Measurements from ENCODE around the gene ATRN. TPM values are rescaled to one million over a fixed set of nuclear protein-coding genes. Genes with fewer than 3 reads are reported as not detected.

ATRN gene
- total RNA-seq, 1 donor from 2014 or later: 21.4 TPM

- Histone ChIP-seq H3K9me3 (ENCODE audit: control insufficient read depth in 3 of 3, low read length in 3 of 3) (no peaks in the 10 kb centered on the region), H3K4me1 (ENCODE audit: control insufficient read depth in 3 of 3, insufficient read depth in 3 of 3, low read length in 3 of 3) (peaks cover 0 to 2% (median 0%) of the 10 kb centered on the region in 3 donors), H3K27me3 (ENCODE audit: control insufficient read depth in 3 of 3, insufficient read depth in 3 of 3, low read length in 3 of 3) (no peaks in the 10 kb centered on the region), H3K27ac (ENCODE audit: low read depth, low read length) (no peak overlapping the region), H3K36me3 (ENCODE audit: control insufficient read depth in 3 of 3, insufficient read depth in 3 of 3, low read length in 3 of 3) (peaks cover 6 to 19% (median 12%) of the 10 kb centered on the region in 3 donors), H3K9ac (ENCODE audit: low read depth in 1 of 3, low read length in 3 of 3) (no peak overlapping the region), H3K4me3 (ENCODE audit: low read length in 3 of 3) (no peak overlapping the region)
Measured at GRCh38 chr20:3629893-3630292, 159.1 kb downstream of the ATRN start.

- Histone ChIP-seq H3K9ac (ENCODE audit: low read depth in 1 of 3, low read length in 3 of 3) (no peak overlapping the region), H3K36me3 (ENCODE audit: control insufficient read depth in 3 of 3, insufficient read depth in 3 of 3, low read length in 3 of 3) (peaks cover 6 to 19% (median 12%) of the 10 kb centered on the region in 3 donors), H3K27ac (ENCODE audit: low read depth, low read length) (no peak overlapping the region)
Measured at GRCh38 chr20:3630429-3630828, 159.6 kb downstream of the ATRN start.

GRCh38 chr20:3631534-3631933 lies 160.7 kb downstream of the ATRN start:
- Histone ChIP-seq H3K9ac (ENCODE audit: low read depth in 1 of 3, low read length in 3 of 3) (no peak overlapping the region), H3K27me3 (ENCODE audit: control insufficient read depth in 3 of 3, insufficient read depth in 3 of 3, low read length in 3 of 3) (no peaks in the 10 kb centered on the region), H3K27ac (ENCODE audit: low read depth, low read length) (no peak overlapping the region), H3K9me3 (ENCODE audit: control insufficient read depth in 3 of 3, low read length in 3 of 3) (no peaks in the 10 kb centered on the region), H3K4me1 (ENCODE audit: control insufficient read depth in 3 of 3, insufficient read depth in 3 of 3, low read length in 3 of 3) (peaks cover 0 to 2% (median 0%) of the 10 kb centered on the region in 3 donors), H3K4me3 (ENCODE audit: low read length in 3 of 3) (no peak overlapping the region), H3K36me3 (ENCODE audit: control insufficient read depth in 3 of 3, insufficient read depth in 3 of 3, low read length in 3 of 3) (peaks cover 6 to 19% (median 12%) of the 10 kb centered on the region in 3 donors)

More at GRCh38 chr20:3630429-3630828, 159.6 kb downstream of the ATRN start:
- Histone ChIP-seq H3K27me3 (ENCODE audit: control insufficient read depth in 3 of 3, insufficient read depth in 3 of 3, low read length in 3 of 3) (no peaks in the 10 kb centered on the region), H3K4me3 (ENCODE audit: low read length in 3 of 3) (no peak overlapping the region), H3K4me1 (ENCODE audit: control insufficient read depth in 3 of 3, insufficient read depth in 3 of 3, low read length in 3 of 3) (peaks cover 0 to 2% (median 0%) of the 10 kb centered on the region in 3 donors), H3K9me3 (ENCODE audit: control insufficient read depth in 3 of 3, low read length in 3 of 3) (no peaks in the 10 kb centered on the region)

- H3K9me3 ChIP-seq (ENCODE audit: control insufficient read depth in 3 of 3, low read length in 3 of 3): no peaks in the 10 kb centered on the region
- H3K36me3 ChIP-seq (ENCODE audit: control insufficient read depth in 3 of 3, insufficient read depth in 3 of 3, low read length in 3 of 3): peaks cover 6 to 19% (median 12%) of the 10 kb centered on the region in 3 donors
- peaks cover 0 to 2% (median 0%) of the 10 kb centered on the region in 3 donors for H3K4me1 ChIP-seq (ENCODE audit: control insufficient read depth in 3 of 3, insufficient read depth in 3 of 3, low read length in 3 of 3)
- no peak overlapping the region for H3K27ac ChIP-seq (ENCODE audit: low read depth, low read length)
- no peak overlapping the region for H3K4me3 ChIP-seq (ENCODE audit: low read length in 3 of 3)
- H3K27me3 ChIP-seq (ENCODE audit: control insufficient read depth in 3 of 3, insufficient read depth in 3 of 3, low read length in 3 of 3): no peaks in the 10 kb centered on the region
- H3K9ac ChIP-seq (ENCODE audit: low read depth in 1 of 3, low read length in 3 of 3): no peak overlapping the region
Measured at GRCh38 chr20:3632311-3633004, 161.6 kb downstream of the ATRN start.

- Histone ChIP-seq H3K9ac (ENCODE audit: low read depth in 1 of 3, low read length in 3 of 3) (no peak overlapping the region), H3K27me3 (ENCODE audit: control insufficient read depth in 3 of 3, insufficient read depth in 3 of 3, low read length in 3 of 3) (no peaks in the 10 kb centered on the region), H3K9me3 (ENCODE audit: control insufficient read depth in 3 of 3, low read length in 3 of 3) (no peaks in the 10 kb centered on the region), H3K4me3 (ENCODE audit: low read length in 3 of 3) (no peak overlapping the region), H3K27ac (ENCODE audit: low read depth, low read length) (no peak overlapping the region), H3K4me1 (ENCODE audit: control insufficient read depth in 3 of 3, insufficient read depth in 3 of 3, low read length in 3 of 3) (peaks cover 0 to 2% (median 0%) of the 10 kb centered on the region in 3 donors), H3K36me3 (ENCODE audit: control insufficient read depth in 3 of 3, insufficient read depth in 3 of 3, low read length in 3 of 3) (peaks cover 5 to 16% (median 6%) of the 10 kb centered on the region in 3 donors)
Measured at GRCh38 chr20:3633913-3634478, 163.2 kb downstream of the ATRN start.

- H3K9ac ChIP-seq (ENCODE audit: low read depth in 1 of 3, low read length in 3 of 3): no peak overlapping the region
- no peaks in the 10 kb centered on the region for H3K27me3 ChIP-seq (ENCODE audit: control insufficient read depth in 3 of 3, insufficient read depth in 3 of 3, low read length in 3 of 3)
- peaks cover under 1 to 9% (median 3%) of the 10 kb centered on the region in 3 donors for H3K36me3 ChIP-seq (ENCODE audit: control insufficient read depth in 3 of 3, insufficient read depth in 3 of 3, low read length in 3 of 3)
- peaks cover 0 to 2% (median 0%) of the 10 kb centered on the region in 3 donors for H3K4me1 ChIP-seq (ENCODE audit: control insufficient read depth in 3 of 3, insufficient read depth in 3 of 3, low read length in 3 of 3)
- H3K27ac ChIP-seq (ENCODE audit: low read depth, low read length): no peak overlapping the region
- H3K9me3 ChIP-seq (ENCODE audit: control insufficient read depth in 3 of 3, low read length in 3 of 3): no peaks in the 10 kb centered on the region
- H3K4me3 ChIP-seq (ENCODE audit: low read length in 3 of 3): no peak overlapping the region
Measured at GRCh38 chr20:3635346-3635745, 164.5 kb downstream of the ATRN start.

- Histone ChIP-seq H3K4me1 (ENCODE audit: control insufficient read depth in 3 of 3, insufficient read depth in 3 of 3, low read length in 3 of 3) (no peaks in the 10 kb centered on the region), H3K4me3 (ENCODE audit: low read length in 3 of 3) (no peak overlapping the region), H3K9ac (ENCODE audit: low read depth in 1 of 3, low read length in 3 of 3) (no peak overlapping the region), H3K9me3 (ENCODE audit: control insufficient read depth in 3 of 3, low read length in 3 of 3) (no peaks in the 10 kb centered on the region), H3K36me3 (ENCODE audit: control insufficient read depth in 3 of 3, insufficient read depth in 3 of 3, low read length in 3 of 3) (peaks cover 16 to 29% (median 23%) of the 10 kb centered on the region in 3 donors), H3K27ac (ENCODE audit: low read depth, low read length) (no peak overlapping the region), H3K27me3 (ENCODE audit: control insufficient read depth in 3 of 3, insufficient read depth in 3 of 3, low read length in 3 of 3) (no peaks in the 10 kb centered on the region)
Measured at GRCh38 chr20:3640259-3640658, 169.4 kb downstream of the ATRN start.

- H3K27ac ChIP-seq (ENCODE audit: low read depth, low read length): no peak overlapping the region
- no peak overlapping the region for H3K4me3 ChIP-seq (ENCODE audit: low read length in 3 of 3)
- peaks cover 36 to 55% (median 48%) of the 10 kb centered on the region in 3 donors for H3K36me3 ChIP-seq (ENCODE audit: control insufficient read depth in 3 of 3, insufficient read depth in 3 of 3, low read length in 3 of 3)
- H3K27me3 ChIP-seq (ENCODE audit: control insufficient read depth in 3 of 3, insufficient read depth in 3 of 3, low read length in 3 of 3): no peaks in the 10 kb centered on the region
- no peak overlapping the region for H3K9ac ChIP-seq (ENCODE audit: low read depth in 1 of 3, low read length in 3 of 3)
- H3K4me1 ChIP-seq (ENCODE audit: control insufficient read depth in 3 of 3, insufficient read depth in 3 of 3, low read length in 3 of 3): no peaks in the 10 kb centered on the region
- H3K9me3 ChIP-seq (ENCODE audit: control insufficient read depth in 3 of 3, low read length in 3 of 3): no peaks in the 10 kb centered on the region
Measured at GRCh38 chr20:3645309-3646066, 174.7 kb downstream of the ATRN start.

- Histone ChIP-seq H3K36me3 (ENCODE audit: control insufficient read depth in 3 of 3, insufficient read depth in 3 of 3, low read length in 3 of 3) (peaks cover 36 to 53% (median 43%) of the 10 kb centered on the region in 3 donors), H3K27me3 (ENCODE audit: control insufficient read depth in 3 of 3, insufficient read depth in 3 of 3, low read length in 3 of 3) (no peaks in the 10 kb centered on the region), H3K27ac (ENCODE audit: low read depth, low read length) (no peak overlapping the region), H3K4me3 (ENCODE audit: low read length in 3 of 3) (no peak overlapping the region), H3K4me1 (ENCODE audit: control insufficient read depth in 3 of 3, insufficient read depth in 3 of 3, low read length in 3 of 3) (no peaks in the 10 kb centered on the region), H3K9me3 (ENCODE audit: control insufficient read depth in 3 of 3, low read length in 3 of 3) (no peaks in the 10 kb centered on the region), H3K9ac (ENCODE audit: low read depth in 1 of 3, low read length in 3 of 3) (no peak overlapping the region)
Measured at GRCh38 chr20:3646067-3646440, 175.2 kb downstream of the ATRN start.

- Histone ChIP-seq H3K27ac (ENCODE audit: low read depth, low read length) (no peak overlapping the region), H3K9me3 (ENCODE audit: control insufficient read depth in 3 of 3, low read length in 3 of 3) (no peaks in the 10 kb centered on the region), H3K36me3 (ENCODE audit: control insufficient read depth in 3 of 3, insufficient read depth in 3 of 3, low read length in 3 of 3) (peaks cover 37 to 53% (median 43%) of the 10 kb centered on the region in 3 donors), H3K27me3 (ENCODE audit: control insufficient read depth in 3 of 3, insufficient read depth in 3 of 3, low read length in 3 of 3) (no peaks in the 10 kb centered on the region), H3K9ac (ENCODE audit: low read depth in 1 of 3, low read length in 3 of 3) (no peak overlapping the region), H3K4me3 (ENCODE audit: low read length in 3 of 3) (no peak overlapping the region), H3K4me1 (ENCODE audit: control insufficient read depth in 3 of 3, insufficient read depth in 3 of 3, low read length in 3 of 3) (no peaks in the 10 kb centered on the region)
Measured at GRCh38 chr20:3646651-3647050, 175.8 kb downstream of the ATRN start.

Data from skeletal muscle tissue (tissue), 4 donors.